CD4-positive, alpha-beta T cell treated with Interleukin-4 for 4 hours (primary cell): Measurements from ENCODE around the gene DCC.
"Not testable (repeated sequence)": the region's sequence is repeated elsewhere in the genome, so short reads cannot be mapped to it uniquely, and the experiment has no call there.

Experiments
- DNase-seq: peaks from one replicate; pipeline ENCODE4 v3.0.0-alpha.2; 2020

DCC gene

GRCh38 chr18:52349498-52349897, 9.5 kb downstream of the DCC start:
- no peak for DNase-seq

DNA sequence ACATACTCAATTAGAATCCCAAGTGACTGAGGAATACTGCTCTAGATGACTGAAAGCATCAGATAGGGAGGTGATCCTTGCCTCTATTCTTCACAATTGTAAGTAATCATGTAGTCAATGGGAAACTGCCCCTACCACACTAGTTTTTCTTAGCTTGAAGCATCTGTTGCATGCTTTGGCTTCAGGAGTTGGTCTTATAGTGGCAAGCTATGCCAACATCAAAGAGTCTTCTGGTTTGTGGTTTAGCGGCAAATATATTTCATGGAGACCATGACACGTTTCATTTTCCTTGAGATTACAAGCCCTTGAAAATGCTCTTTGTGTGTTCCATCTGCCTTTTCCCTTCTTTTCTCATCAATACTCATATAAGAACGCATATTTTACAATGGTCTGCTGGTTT, 12.9 kb downstream of the DCC start:
- no peak for DNase-seq

GRCh38 chr18:52353589-52353988, 13.6 kb downstream of the DCC start:
- DNase-seq = no peak

DNA sequence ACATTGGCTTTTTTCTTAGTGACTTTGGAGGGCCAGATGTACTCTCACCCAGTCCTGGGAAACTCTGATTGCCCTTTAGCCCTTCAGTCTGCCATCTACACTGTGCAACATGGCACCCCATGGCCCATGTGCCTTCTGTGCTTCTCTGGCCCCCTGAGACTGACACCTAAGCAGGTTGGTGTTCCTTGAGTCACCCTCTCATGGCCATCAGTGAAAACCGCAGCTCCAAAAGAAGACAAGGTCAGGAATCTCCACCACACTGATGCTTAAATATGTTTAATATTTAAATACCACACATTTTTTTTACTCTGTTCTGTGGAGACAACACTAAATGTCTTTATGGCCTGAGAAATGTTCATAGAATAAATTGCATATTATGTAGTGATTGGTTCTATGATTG, 23.9 kb downstream of the DCC start:
- no peak for DNase-seq

GRCh38 chr18:52366851-52367250, 26.9 kb downstream of the DCC start:
- not testable (repeated sequence) for DNase-seq

DNA sequence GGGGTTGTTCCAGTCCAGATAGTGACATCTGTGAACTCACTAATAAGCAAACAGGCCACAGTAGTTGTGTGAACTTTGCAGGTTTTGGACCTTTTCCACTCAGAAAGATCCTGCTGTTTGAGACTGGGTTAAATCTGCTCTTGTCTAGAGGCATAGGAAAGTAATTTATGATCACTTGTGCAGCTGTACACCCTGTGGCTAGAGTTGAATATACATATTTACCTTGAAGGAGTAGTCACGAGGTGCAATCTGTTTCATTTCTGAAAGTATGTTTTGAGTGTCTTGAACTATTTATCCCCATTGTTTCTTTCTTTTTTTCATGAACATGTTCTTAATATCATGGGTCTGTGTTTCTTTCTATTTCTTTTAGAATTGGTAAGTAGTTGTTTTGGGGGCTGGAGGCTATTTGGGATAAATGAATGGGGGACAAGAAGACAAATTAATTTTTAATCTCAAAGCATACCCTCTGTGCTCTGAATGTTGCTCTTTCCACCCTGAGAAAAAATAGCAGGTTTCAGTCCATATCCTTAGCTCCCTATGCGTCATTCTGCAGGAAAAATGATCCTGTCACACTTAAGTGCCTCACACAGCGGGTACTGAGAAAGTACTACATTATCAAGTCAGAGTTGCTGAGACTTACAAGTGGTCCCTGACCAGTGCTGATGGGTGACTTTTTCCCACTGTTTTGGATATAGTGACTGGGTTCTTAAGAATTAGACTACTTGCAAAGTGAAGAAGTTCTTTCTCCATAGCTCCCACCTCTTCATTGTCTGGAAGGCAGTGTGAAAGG, 28.2 kb downstream of the DCC start:
- no peak for DNase-seq

DNA sequence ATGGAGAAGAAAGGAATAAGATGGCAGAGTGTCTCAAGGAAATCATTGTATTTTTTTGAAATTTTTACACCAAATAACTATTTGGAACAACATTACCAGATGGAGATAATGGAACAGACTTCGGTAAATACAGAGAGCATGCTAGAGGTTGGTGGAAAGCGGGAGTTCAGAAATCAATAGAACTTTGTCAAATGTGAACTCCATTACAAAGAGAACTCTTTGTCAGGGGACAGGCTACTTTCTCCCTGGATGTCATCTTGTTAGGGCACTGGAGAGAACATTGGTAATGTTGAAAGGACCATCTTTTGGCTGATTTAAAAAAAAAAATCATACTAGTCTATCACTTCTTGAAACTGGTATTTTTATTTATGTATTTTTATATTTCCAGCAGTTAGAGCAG, 30.8 kb downstream of the DCC start:
- DNase-seq = no peak

DNA sequence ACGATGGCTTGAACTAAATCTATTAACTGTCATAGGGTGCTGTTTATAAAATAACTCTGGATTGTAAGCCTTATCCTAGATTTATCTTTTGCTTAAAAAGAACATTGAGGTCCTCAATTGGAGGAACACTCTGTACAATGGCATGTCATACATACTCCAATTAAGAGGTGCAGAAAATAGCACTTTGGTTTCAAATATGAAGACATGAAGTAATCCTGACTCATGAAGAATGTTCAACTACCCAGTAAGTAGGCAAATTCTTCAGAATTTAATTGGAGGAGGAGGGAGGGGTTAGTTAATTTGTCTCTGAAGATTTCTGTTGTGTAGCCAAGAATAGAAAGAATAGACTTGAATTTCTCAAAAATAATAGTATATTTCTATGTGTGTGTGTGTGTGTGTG, 36.1 kb downstream of the DCC start:
- no peak for DNase-seq

DNA sequence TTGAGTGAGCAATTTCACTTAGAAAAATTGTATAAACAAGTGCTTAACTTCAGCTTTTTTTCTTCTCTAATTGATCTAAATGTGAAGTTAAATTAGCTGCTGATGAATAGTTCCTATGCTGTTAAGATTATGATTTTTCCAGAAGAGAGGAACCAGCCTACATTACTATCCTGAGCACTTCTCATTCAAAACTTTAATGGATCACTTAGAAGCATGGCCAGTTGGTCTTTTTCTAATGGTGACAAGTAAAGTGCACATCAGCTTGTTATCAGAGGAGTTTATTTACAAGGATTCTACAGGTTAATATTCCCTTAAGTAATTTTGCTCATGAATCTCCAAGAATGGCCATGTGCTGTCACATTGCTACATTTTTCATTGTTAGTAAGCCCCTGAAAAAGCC, 37.1 kb downstream of the DCC start:
- no peak for DNase-seq

DNA sequence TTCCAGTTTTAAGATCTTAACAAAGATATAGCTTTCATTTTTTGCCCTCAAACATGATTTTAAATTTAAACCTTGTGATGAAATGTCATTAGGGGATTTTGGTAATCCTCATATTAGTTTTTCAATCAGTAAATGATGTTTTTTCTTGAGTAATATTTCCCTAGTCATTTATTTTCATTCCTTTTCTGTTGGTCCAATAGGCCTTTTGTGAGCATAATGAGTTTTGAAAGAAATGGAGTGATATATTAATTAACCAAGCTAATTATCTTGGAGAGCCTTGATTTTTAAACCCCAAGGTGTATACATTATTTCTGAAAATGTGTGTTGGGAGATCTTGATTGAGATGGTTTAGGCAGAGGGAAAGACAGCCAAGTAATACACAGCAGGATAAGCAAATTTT, 46.3 kb downstream of the DCC start:
- no peak for DNase-seq

DNA sequence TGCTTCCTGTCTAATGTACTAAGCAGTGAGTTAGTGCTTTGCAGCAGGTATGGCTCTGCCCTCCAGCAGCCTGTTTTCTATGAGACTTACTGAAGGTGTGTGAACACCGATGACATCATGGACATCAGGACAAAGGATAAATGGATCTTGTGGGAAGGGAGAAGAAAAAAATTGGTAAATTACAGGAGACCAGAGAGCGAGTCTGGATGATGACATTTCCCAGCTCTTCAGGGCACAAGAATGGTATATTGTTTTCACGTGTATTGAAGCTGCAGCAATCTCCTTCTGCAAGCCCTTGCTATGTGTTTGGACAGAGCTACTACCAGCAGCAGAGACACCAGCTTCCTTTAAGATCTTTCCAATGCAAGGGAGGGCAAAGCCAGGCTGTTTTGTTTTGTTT, 47.2 kb downstream of the DCC start:
- no peak for DNase-seq

- DNase-seq = no peak
These were observed 52.0 kb downstream of the DCC start for GRCh38 chr18:52391810-52392559.

DNA sequence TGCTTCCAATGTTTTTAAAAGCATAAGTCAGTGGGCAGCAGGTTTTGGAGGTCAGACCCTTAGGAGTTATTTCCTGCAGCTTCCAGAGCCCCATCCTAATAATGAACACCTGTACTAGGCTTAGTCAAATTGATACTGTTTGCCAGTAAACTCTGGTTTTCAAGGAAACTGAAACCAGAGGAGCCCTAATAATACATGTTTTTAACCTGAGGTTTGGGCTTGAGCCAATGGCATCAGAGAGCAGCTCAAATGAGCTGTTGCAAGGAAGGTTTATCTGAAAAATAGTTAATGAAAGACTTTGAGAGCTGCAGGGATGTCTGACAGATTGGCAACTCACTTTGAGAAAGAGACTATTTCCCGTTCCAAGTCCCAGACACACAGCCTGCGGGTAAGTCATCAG, 54.6 kb downstream of the DCC start:
- no peak for DNase-seq

GRCh38 chr18:52395146-52395852, 55.3 kb downstream of the DCC start:
- DNase-seq = no peak

DNA sequence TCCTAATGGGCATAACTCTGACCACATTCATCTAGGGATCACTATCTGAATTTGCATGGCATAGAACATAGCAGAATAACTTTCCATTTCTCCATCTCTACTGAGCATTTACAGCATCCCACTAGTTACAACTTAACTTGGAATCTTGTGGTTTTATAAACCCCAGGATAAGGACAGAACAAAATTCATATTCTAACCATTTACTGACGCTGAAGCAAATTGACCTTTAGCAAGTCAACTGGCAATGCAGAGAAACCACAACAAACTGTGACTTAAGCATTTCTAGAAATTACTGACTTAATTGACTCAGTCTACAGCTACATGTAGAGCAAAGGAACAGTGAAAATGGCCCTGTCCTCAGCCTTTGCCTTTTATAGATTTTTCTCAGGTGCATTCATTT, 61.2 kb downstream of the DCC start:
- DNase-seq = no peak

- DNase-seq = no peak
These were observed 62.8 kb downstream of the DCC start for GRCh38 chr18:52402814-52403213.

DNA sequence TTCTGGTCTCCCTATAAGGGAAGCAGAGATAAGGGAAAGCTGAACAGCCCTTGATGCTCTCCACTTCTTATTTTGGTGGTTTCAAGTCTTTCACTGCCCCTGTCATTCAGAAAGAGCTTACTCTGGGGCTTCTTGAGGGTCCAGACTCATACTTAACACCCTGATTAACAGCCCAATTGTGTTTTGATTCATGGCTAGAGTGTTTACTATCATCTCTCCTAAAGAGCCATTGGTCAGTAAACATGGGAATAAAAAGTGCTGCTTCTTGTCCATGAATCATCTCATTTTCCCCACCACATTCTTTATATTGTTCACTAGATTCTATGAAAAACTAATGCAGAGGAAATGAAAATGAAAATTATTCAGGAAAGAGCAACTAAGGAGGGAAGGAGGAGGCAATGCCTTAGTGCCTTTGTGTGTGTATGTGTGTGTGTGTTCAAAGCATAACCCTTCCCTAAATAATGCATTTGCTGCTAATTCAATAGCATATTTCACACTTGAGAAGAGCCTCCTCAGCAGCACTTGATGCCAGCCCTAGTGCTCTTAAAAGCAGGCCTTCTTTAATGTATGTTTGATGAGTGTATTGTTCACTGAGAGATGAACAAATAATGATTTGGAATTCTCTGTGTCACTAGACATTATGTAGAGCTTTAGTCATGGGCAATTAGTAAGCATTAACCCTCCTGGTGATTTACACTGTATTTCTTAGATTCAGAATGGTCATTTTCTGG, 63.5 kb downstream of the DCC start:
- no peak for DNase-seq

- no peak for DNase-seq
These were observed 68.9 kb downstream of the DCC start for GRCh38 chr18:52408800-52409302.

GRCh38 chr18:52409727-52410126, 69.7 kb downstream of the DCC start:
- DNase-seq = no peak

- no peak for DNase-seq
These were observed 75.1 kb downstream of the DCC start for GRCh38 chr18:52415131-52415530.

- no peak for DNase-seq
These were observed 83.1 kb downstream of the DCC start for GRCh38 chr18:52422985-52423601.

DNA sequence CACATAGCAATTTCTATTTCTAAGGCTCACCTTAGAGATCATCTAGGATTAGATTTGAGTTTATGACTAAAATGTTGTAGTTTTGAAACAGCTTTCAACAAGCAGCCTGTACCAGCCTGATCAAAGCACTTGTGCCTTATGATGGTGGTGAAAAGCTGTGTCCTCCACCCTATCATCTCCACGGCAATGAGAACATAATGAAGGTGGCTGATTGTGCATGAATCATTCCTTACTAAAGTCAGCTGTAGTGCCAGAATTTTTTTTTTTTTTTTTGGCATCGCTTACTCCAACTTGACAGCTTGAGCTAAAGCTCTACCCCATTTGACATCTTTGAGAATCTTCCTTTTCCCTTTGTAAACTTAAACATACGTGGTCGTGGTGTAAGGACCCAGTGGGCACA, 86.0 kb downstream of the DCC start:
- DNase-seq = no peak

- no peak for DNase-seq
These were observed 86.5 kb downstream of the DCC start for GRCh38 chr18:52426462-52426861.
